GM19035 (cell line): ENCODE data around the gene SLC24A3.

ENCODE experiments used
- ATAC-seq: cut with Tn5 transposase; IDR thresholded peaks from one replicate; pipeline ENCODE4 v1.9.1; 2021; ENCODE audit not compliant: unreplicated experiment

SLC24A3 gene

DNA sequence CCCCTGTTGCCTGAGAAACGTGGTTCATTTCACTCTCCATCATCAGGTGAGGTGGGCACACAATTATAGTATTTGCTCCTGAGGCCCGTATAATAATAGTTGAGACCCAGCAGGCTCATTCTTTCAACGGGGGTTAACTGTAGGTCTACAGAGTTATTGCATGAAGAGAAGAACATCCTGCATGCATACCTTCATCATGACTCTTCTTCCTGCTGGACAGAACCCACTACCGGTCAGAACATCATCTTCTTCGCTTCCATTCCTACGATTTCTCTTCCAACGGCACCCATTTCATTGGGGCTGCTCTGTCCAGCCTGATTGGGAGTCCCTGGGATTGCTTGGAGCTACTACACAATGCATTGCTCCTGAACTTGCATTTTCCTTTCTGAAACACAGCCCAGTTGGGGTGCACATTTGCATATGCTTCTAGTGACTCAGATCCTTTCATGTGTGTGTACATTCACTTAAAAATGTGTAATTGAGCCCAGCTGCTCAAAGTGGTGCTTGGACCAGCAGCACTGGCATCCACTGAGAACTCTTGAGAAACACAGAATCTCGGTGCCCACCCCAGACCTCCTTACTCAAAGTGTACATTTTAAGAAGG is 57.4 kb downstream of the SLC24A3 start:
- no peak for ATAC-seq

DNA sequence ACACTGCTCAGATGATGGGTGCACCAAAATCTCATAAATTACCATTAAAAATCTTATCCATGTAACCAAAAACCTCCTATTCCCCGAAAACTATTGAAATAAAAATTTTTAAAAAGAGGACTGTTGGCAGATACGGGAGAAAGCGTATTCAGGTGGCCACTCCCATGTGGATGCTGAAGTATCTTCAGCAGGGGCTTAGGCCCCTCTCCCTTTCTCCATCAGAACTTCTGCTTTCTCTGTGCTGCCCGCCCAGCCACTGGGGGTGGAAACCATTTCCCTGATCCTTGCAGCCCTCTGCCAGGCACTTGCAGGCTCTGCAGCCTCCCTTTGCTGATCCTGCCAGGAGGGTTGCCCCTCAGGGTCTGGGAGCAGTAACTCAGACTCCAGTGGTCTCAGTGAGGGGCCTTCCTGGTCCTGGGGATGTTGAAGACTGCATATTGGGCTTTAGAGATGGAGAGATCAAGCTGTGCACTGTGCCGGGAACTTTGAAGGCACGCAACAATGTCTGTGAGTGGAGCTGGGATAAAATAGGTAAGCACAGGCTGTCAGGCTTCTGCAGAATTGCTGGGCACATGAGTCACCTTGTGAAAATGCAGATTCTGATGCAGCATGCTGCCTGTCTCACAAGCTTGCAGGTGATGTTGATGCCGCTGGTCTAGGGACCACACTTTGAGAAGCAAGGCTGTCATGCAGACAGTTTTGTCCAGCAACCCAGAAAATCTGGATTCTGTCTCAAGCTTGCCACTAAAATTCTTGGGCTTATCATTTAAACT is 59.6 kb downstream of the SLC24A3 start:
- ATAC-seq: no peak

DNA sequence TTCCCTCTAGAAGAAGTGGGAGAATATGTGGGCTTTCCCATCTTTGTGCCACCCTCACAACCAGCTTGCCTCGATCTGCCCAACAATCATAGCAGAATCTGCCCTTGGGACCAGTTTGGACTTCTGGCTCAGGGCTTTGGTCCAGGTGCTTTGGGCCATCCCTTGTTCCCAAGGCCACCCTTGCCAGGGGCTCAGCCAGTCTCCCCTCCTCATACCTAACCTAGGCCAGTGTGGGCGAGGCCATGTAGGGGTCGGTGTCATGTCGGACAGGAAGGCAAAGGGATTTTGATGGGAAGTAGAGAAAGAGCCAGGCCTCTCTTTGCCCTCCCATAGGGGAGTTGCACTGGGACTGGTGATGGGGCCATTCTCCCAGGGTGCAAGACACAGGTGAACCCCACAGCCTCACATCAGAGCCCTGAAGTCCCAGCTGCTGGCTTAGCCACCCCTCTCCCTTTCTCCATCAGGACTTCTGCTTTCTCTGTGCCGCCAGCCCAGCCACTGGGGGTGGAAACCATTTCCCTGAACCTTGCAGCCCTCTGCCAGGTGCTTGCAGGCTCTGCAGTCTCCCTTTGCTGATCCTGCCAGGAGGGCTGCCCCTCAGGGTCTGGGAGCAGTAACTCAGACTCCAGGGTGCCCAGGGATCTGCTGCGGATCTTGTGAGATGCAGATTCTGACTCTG is 60.7 kb downstream of the SLC24A3 start:
- no peak for ATAC-seq

DNA sequence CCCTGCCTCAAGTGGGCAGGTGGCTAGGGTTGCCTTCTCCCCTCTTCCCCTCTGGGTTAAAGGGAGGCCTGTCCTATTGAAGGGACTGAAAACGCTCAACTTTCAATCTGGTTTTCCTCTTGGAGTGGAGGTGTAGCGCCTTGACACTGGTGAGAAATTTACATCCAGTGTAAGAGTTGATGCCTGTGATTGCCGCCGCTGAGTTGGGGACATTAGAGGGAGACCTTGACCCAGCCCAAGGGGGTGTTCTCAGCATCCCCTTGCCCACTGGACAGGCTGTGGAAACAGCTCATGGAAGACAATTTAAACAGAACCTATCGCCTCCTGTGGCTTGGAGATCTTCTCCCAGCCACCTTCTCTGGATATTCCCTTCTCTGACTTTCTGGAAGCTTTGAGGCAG is 61.6 kb downstream of the SLC24A3 start:
- ATAC-seq: no peak

DNA sequence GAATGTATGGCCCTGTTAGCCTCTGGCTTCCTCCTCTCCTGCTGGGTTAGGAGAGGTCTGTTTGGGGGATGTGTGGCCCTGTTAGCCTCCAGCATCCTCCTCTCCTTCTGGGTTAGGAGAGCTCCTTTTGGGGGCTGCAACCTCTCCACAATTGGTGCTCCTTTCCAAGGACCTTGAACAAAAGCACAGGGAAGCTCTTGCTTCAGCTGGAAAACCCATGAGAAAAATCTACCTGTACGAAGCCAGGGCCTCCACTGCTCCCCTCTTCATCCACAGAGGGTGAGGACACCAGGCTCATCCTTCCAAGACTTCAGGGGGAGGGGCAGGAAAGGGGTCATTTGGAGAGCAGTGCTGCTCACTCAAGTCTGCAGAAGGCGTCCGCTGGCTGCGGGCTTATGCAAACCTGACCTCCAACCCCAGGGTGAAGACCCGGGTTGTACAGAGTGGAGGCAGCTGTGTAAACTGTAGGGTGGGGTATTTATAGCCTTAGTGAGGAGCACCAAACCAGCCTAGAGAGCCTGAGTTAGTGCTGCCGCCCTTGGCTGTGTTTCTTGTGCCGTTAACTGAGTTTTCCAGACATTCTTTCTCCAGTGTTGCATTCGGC is 62.1 kb downstream of the SLC24A3 start:
- no peak for ATAC-seq

DNA sequence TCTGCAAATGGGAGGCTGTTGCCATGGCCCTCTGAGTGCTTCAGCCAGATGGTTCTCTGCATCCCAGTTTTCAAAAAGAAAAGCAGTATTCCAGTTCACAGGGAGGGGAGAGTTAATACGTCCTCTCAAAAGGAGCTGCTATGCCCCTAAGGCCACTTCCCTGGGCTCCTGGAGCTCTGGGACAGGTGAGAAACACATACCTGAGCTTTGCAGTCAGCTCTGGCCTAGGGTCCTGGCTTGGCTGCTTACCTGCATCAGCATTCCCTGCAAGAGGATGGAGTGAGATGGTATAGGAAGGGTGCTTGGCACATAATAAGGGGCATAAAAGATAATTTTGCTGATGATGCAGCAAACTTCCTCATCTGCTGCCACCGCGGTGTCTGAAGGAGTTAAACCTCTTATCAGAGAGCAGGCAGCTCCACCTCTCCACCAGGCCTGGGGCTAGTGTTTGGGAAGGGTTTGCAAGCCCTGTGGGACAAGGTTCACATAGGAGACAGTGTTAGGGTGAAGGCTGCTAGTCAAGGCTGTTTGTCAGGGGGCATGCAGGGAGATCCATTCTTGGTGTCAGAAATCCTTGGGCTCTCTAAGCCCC is 62.7 kb downstream of the SLC24A3 start:
- ATAC-seq: no peak

DNA sequence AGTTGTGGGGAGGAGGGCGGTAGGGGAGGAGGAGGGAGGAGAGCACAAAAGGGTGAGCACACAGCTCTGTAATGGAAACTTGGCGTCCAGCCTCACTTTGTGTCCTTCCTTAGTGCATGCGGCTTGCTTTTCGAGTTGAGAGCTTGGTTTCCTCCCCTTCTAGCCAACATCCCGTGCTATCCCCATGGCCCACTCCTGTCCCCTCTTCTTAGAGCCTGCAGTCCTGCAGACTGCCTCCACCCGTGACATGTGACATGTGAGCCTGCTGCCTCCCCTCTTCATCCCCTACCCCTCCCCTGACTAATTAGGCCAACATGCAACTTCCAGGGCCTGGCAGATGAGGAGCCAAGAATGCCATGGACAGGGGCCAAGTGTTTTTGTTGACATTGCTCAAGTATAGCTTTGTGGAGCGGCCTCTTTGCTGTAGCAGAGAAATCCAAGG is 63.2 kb downstream of the SLC24A3 start:
- ATAC-seq: no peak

DNA sequence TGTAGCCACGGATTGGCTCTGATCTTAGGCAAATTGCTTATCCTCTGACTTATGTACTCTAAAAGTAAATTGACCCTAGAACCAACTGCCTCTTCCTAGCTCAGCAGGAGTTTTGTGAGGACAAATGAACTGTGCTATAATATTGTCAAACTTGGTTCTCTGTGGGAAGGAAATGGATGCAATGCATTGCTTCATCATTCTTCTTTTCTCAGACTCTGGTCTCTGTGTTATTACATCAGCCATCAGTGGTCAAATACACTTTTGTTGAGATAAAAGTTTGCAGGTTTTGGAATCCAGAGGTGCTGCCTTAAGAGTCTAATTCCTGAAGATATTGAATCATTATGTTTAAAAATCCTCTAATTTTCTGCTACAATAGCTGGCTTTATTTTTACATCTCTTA is 64.9 kb downstream of the SLC24A3 start:
- ATAC-seq: no peak

DNA sequence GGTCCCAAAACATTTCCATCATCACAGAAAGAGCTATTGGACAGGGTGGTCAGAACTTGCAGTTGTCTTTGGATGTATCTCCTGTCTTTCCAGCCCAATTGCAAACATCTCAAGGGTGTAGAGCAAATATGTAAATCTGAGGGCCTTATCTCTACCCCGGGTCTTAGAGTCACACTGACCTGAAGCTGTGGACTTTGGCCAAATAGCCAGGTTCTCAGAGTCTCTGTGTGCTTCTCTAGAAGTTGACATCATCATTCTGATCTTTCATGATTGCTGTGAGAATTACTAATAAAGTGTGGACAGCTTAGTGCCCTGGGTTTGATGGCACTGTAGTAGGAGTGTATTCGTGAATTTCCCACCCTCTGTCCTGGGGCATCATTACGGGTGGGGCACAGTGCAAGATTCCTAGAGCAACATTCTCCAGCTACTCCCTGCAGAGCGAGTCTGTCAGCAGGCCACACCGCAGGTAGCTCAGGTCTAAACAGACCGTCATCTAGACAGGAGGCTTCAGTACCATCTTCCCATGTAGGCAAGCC is 71.1 kb downstream of the SLC24A3 start:
- ATAC-seq: no peak

DNA sequence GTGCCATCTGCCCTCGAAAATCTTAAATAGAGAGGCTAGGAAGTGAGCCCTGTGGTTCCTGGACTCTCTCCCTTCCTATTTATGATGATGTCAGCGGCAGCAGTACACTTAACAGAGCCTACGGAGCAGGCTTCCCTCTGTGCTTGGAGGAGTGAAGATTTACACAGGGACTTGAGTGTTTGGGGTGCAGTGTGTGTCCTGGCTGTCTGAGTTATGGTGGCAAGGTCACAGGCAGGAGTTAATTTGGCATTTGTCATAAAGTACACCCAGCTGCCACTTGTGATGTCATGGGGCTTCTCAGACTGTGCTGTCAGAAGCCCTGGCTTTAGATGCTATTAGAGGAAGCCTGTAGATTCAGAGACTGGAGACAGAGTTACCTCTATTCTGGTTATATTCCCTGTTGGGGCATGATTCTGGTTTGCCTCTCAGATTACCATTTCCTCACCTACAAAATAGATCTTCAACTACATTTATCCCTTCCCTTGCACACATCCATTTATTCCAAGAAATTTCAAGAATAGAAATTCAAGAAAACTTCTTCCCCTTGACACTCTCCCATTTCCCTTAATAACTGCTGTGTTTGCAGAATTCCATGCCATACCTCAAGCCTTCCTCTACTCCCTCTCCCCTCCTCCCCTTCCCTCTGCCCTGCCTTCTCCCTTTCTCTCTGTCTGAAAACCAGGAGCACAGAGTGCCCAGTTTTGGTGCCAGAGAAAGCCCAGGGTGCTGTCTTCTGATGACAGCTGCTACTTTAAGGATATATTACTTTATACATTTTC is 72.1 kb downstream of the SLC24A3 start:
- no peak for ATAC-seq

DNA sequence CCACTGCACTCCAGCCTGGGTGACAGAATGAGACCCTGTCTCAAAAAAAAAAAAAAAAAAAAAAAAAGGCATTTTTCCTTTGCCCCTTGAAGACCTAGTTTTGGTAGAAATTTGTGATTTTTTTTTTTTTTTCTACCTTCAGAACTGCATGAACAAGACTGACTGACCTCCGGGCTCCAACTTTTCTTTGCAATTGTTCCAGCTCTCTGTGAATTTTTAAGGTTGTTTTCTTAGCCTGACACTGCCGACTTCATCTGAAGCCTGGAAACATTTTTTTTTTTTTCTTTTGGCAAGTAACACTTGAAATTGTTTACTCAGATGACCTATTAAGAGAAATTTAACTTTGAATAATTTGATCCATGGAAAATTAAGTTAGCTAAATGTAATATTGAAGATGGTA is 73.0 kb downstream of the SLC24A3 start:
- ATAC-seq: no peak

DNA sequence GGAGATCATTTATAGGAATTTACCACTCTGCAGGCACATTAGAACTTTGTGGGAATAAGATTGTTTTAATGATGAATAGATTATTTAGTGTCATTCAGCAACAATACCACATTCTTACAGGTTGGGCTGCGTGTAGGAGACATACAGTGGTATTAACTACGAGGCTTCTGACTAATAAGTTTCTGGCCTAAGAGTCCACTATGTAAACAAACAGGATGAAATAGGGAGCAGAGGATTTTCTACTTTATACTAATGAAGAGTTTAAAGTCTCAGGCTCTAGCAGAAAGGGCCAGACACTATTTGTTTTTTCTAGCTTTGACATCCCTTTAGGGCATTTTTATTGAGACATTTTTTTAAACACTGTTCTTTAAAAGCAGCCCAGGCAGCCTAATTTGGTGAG is 75.6 kb downstream of the SLC24A3 start:
- ATAC-seq: no peak

DNA sequence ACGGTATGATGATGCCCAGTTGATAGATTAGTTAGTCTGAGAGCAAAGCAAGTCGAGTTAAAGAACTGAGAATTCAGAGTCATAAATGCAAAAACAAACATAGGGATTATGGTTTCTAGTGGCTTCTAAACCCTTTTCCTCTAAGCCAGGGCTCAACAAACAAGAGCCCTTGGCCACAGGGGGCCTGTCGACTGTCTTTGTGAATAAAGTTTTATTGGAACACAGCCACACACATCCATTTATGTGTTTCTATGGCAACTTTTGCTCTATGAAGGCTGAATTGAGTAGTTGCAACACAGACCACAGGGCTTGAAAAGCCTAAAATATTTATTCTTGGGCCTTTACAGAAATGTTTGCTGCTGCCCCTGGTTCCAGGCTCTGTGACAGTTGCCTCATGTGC is 76.2 kb downstream of the SLC24A3 start:
- no peak for ATAC-seq

DNA sequence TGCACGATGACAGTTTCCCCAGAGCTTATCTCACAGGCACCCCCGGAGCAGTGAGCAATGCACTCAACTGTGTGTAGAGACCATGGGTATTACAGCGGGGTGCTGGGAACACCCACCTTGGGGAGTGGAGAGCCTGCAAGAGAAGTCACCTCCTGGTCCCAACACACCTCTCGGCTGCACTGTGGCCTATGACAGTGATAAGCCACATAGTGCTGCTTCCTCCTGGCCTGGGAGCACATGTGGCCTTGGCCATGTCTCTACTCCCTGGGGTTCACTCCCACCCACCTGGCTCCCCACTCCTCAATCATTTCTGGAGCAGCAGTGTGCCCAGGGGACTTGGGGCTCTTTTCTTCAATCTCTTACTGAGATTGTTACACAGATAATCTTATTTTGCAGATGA is 77.0 kb downstream of the SLC24A3 start:
- no peak for ATAC-seq

DNA sequence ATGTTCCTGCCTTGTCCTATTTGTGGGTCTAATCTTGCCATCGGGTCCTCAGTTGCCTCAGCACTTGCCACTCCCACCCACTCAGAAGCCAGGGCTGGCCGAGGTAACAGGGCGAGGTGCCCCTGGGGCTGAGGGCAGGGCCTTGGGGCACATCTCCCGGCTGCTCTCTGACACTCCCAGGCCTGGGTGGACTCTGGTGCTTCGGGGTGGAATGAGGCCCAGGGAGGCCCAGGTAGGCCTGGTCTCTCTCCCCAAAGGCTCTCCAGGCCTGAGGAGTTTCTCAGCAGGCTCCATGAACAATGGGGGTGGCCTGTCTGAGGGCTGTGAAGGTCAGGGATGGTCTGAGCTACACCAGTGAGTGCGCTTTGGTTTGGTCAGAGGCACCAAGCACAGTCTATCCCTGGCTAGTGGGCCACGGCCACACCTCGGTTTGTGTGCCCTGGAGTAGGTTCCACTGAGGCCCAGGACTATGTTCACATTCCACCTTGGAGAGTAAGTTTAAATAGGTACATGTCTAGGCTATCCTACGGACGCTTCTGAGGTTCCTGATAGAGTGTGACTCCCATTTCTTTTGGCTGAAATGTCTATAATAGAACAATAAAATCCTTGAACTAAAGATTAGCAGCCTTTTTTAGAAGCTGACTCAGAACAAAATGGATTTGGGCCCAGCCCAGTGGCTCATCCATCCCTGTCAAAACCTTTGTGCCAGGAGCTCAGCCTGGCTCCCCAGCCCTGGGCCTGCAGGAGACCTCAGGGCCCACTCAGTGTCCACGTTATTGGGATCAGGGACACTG is 78.8 kb downstream of the SLC24A3 start:
- no peak for ATAC-seq

DNA sequence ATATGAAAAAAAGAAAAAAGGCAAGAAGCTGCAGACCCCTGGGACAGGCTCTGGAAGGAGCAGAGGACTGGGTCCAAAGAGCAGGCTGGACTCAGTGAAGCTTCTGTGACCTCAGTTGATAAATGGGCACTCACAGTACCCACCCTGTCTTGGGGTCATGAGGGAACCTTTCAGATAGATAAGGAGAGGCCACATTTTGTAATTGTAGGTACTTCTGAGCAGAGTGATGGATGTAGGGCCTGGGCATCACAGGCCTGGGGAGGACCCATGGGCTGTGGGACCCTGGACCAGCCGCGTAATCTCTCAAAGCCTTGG is 79.3 kb downstream of the SLC24A3 start:
- ATAC-seq: no peak

DNA sequence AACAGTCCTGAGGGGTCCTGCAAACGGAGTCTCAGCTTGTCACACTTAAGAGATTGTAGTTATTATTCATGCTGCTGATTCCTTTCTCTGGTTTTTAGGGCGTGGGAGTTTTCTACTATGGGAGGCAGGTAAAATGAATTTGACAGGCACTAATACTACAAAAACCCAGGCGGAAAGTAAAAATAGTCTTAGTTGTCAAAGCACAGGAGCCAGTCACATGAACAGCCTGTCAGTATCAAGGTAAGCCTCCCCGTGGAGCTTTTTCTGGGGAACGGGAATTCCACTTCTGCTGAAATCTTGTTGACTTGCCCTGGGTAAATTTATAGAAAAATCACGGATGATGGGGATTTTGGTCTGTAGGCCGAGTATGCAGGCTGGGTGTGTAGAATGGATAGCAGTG is 79.8 kb downstream of the SLC24A3 start:
- no peak for ATAC-seq

DNA sequence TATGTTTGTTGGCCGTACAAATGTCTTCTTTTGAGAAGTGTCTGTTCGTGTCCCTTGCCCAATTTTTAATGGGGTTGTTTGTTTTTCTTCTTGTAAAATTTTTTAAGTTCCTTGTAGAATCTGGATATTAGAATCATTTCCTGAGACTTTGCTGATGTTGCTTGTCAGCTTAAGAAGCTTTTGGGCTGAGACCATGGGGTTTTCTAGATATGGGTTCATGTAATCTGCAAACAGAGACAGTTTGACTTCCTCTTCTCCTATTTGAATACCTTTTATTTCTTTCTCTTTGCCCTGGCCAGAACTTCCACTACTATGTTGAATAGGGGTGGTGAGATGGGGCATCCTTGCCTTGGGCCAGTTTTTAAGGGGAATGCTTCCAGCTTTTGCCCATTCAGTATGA is 82.6 kb downstream of the SLC24A3 start:
- no peak for ATAC-seq

DNA sequence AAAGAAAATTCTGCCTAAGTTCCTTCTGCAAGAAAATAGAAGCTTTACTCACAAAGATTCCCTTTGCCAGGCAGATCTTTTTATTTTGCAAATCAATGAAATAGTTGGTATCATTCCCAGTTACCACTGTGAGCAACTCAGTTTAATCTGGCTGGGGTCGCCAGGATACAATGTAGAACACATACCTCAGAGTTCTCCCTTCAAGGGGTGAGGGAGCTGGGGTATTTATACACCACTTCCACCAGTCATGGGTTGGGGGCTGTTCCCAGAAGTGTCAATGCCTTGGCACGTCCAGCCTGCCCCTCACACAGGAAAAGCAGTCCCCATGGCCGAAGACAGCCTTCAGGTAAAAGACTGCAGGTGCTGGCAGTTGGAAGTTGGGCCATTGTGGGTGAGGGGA is 86.2 kb downstream of the SLC24A3 start:
- no peak for ATAC-seq

DNA sequence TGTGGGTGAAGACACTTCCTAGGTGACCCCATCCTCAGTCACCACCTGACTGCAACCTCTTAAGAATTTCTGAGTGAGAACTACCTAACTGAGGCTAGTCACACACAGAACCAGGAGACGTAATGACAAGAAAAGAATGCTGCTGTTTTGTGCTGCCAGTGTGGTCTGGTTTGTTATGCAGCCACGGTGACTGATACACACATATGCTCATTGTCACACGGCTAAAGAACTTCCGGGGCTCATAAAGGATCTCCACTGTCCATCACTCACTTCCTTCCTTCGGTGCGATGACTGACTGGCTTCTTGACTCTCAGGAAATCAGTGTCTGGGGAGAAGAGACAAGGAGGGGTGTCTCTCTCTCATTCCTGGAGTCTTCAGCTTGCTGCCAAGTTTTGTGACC is 88.0 kb downstream of the SLC24A3 start:
- no peak for ATAC-seq
